Uterus (tissue), 2 donors: ENCODE data around the gene CDC42EP5.
"Not testable (repeated sequence)": the region's sequence is repeated elsewhere in the genome, so short reads cannot be mapped to it uniquely, and the experiment has no call there.

Source experiments
- CTCF ChIP-seq, 4 experiments: fragments of 200-600 bp in 2 of 4; fragments of 450-650 bp in 2 of 4; sonication (generic) in 2 of 4; IDR thresholded peaks; one replicate each; pipeline ENCODE4 v1.5.1; 2016 to 2019; ENCODE audit warnings: antibody characterized with exemption in 4 of 4, mild to moderate bottlenecking in 2 of 4, moderate library complexity in 1 of 4
- POLR2A ChIP-seq, 2 donors: fragments of 450-650 bp; IDR thresholded peaks; one replicate each; pipeline ENCODE4 v1.6.1; 2016; ENCODE audit warnings: antibody characterized with exemption in 2 of 2, mild to moderate bottlenecking in 1 of 2, moderate library complexity in 1 of 2

- not testable (repeated sequence) for TF ChIP-seq CTCF, POLR2A (IDR thresholded peaks at IDR 0.05)
Measured at GRCh38 chr19:54497747-54498450, 24.8 kb upstream of the CDC42EP5 start.
